AG10803 (cell line): ENCODE results near the gene OVCH2.

Experiments used
- DNase-seq: peaks from one replicate; pipeline ENCODE4 v3.0.0; 2010; ENCODE audit warnings: low read depth
- H3K4me3 ChIP-seq: 2 replicates; pipeline ENCODE4 v1.5.1; 2011; ENCODE audit warnings: mild to moderate bottlenecking, low read length, control low read depth
- TF ChIP-seq, protein P1 (sequence below): conservative IDR thresholded peaks from 2 replicates; pipeline ENCODE4 v1.5.1; 2011; ENCODE audit warnings: mild to moderate bottlenecking, low read length, control low read depth, inconsistent platforms

The OVCH2 gene

DNA sequence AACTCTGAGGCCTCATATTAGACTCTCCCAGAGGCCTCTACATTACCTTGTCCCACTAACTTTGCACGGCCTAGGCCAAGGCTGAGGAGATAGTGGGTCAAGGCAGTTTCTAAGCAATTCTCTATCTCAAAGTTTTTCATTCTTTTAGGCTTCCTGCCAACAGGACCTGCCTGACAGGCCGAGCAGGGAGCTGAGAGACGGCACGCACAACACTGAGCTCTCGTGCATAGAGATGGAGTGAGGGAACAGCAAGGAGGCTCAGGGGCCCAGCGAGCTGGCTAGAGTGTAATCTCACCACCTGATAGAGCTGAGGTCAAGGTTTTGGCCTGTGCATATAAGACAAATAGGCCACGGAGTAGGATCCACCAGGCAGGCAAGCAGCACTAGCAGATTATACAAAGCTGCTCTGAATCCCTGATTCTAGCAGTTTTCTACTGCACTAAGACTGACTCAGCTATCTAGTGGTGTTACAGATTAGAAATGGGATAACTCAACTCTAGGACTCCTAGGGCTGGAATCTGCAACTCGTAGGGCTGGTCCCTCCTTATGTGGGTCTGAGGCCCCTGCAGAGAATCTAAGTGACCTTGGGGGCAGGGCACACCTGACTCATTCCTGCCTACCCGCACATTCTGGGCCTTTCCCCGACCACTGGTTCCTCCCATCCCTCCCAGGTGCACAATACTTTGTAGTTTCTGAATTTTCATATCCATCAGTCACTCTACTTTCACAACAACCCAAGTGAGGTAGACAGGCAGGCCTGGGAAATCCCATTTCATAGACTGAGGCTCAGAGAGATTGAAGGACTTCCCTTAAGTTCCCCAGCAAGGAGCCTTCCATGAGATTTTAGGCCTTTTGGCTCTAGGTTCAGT is 34.7 kb downstream of the OVCH2 start:
- TF ChIP-seq, protein P1, sequence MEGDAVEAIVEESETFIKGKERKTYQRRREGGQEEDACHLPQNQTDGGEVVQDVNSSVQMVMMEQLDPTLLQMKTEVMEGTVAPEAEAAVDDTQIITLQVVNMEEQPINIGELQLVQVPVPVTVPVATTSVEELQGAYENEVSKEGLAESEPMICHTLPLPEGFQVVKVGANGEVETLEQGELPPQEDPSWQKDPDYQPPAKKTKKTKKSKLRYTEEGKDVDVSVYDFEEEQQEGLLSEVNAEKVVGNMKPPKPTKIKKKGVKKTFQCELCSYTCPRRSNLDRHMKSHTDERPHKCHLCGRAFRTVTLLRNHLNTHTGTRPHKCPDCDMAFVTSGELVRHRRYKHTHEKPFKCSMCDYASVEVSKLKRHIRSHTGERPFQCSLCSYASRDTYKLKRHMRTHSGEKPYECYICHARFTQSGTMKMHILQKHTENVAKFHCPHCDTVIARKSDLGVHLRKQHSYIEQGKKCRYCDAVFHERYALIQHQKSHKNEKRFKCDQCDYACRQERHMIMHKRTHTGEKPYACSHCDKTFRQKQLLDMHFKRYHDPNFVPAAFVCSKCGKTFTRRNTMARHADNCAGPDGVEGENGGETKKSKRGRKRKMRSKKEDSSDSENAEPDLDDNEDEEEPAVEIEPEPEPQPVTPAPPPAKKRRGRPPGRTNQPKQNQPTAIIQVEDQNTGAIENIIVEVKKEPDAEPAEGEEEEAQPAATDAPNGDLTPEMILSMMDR = no peak
- H3K4me3 ChIP-seq = no peak overlapping the region
- DNase-seq = no peak

DNA sequence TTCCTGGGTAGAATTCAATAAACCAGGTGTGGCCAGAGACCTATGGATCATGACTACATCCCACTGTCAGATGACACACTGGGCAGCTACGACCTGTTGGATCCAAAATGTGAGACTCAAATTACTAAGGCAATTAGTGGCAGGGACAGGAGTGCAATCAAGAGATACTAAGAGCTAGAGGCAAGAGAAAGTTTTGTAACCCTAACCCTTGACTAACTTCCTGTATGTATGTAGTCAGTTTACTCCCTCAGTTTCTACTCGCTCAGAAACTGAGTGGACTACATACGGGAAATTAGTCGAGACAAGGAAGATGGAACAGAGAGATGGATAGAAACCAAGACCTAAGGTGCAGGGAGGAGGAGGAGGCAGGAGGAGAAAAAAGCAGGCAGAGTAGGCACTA is 35.6 kb downstream of the OVCH2 start:
- DNase-seq = no peak
- H3K4me3 ChIP-seq = no peak overlapping the region
- TF ChIP-seq, protein P1 = no peak

- no peak for DNase-seq
- no peak overlapping the region for H3K4me3 ChIP-seq
- TF ChIP-seq, protein P1 = no peak
These were observed 37.4 kb downstream of the OVCH2 start for GRCh38 chr11:7668911-7669310.

GRCh38 chr11:7668464-7668863 is 37.8 kb downstream of the OVCH2 start:
- no peak for DNase-seq
- TF ChIP-seq, protein P1 = no peak
- H3K4me3 ChIP-seq = no peak overlapping the region

DNA sequence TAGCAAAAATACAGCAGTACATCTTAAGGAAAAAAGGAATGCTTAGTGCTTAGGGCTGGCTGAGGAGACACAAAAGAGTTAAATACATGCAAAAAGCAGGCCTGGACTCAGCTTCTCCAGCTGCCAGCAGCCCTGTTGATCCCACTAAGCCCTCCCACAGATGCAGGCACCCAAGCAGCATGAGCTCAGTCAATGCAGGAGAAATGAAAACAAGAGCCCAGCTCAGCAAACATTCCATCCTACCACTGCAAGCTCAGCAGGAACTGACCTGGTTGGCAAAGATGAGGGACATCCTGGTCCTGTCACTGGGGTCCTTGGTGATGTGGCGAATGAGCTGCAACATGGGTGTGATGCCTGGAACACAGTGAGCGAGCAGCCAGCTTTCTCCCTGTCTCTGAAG is 38.8 kb downstream of the OVCH2 start:
- no peak for DNase-seq
- TF ChIP-seq, protein P1 = no peak
- no peak overlapping the region for H3K4me3 ChIP-seq

GRCh38 chr11:7666292-7666866 is 39.9 kb downstream of the OVCH2 start:
- no peak overlapping the region for H3K4me3 ChIP-seq

More at GRCh38 chr11:7666292-7666866, 39.9 kb downstream of the OVCH2 start:
- TF ChIP-seq, protein P1 = no peak
- DNase-seq = no peak
